ENCODE data around the gene SV2B. TPM values are rescaled to one million over a fixed set of nuclear protein-coding genes. Genes with fewer than 3 reads are reported as not detected.

The SV2B gene
- total RNA-seq, 2 donors from 2014 or later = not detected

DNA sequence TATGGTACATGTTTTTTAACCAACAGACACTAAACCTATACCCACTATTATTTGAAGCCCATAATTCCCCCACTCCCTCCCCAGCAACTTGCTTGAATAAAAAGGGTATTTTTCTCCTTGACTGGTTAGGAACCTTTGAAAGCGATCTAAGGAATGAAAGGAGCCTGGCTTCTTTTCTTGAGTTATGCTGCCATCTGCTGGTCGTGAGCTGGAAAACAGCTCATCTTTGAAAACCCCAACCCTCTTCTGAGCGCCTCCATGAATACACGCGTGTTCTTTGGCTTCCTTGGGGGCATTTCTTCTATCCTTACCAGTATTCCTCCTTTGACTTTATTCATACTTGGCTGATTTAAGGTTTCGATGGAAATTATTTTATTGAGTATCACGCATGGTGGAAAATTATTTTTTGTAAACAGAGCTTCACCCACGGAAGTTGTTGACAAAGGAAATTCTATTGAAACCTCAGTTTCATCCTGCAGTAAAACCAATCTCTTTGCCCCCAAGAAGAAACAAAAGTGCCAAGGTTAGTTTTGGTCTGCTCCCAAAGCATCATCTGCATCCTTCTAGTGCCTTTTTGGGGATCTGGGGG lies 171.6 kb downstream of the SV2B start:
- no peak overlapping the region for H3K27ac Mint-ChIP-seq
- DNase-seq (ENCODE audit: low spot score) = peak; percentile 67

GRCh38 chr15:91275844-91276243 lies 175.8 kb downstream of the SV2B start:
- DNase-seq (ENCODE audit: low spot score) (no peak), ATAC-seq (no peak)
- peaks cover 0 to 3% of the 10 kb centered on the region in 2 donors for H3K4me1 Mint-ChIP-seq (ENCODE audit: low read depth in 2 of 2)
- no peak overlapping the region for H3K27ac Mint-ChIP-seq
- peaks cover 6% of the 10 kb centered on the region for H3K36me3 Mint-ChIP-seq
- H3K4me3 Mint-ChIP-seq = no peak overlapping the region
- H3K27me3 Mint-ChIP-seq = peaks cover 24 to 41% of the 10 kb centered on the region in 2 donors
- H3K9me3 Mint-ChIP-seq = no peaks in the 10 kb centered on the region

More for the DNA sequence above, 171.6 kb downstream of the SV2B start:
- no peak overlapping the region for H3K4me3 Mint-ChIP-seq
- peaks cover 0 to 3% of the 10 kb centered on the region in 2 donors for H3K4me1 Mint-ChIP-seq (ENCODE audit: low read depth in 2 of 2)
- H3K9me3 Mint-ChIP-seq = no peaks in the 10 kb centered on the region
- peaks cover 39 to 40% of the 10 kb centered on the region in 2 donors for H3K27me3 Mint-ChIP-seq
- no peak for ATAC-seq
- H3K36me3 Mint-ChIP-seq = peaks cover 6% of the 10 kb centered on the region

DNA sequence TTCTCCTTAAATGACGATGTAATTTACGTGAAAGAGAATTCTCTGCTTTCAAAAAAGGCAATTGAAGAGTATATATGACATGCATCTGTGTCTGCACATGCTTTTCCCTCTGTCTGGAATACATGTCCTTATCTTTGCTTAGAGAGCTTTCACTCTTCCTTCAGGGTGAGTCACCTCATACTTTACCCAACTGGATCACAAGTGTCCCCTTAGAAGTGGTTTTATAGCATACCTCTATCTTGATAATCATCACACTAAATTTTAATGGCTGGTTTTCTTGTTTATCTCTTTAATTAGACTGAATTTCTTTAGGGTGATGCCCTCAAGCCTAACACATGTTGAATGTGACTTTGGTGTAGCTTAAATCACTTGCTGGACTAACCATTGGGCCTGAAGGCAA lies 178.9 kb downstream of the SV2B start:
- no peak overlapping the region for H3K4me3 Mint-ChIP-seq
- peaks cover 16 to 39% of the 10 kb centered on the region in 2 donors for H3K27me3 Mint-ChIP-seq
- H3K36me3 Mint-ChIP-seq = peaks cover 6% of the 10 kb centered on the region
- no peak overlapping the region for H3K27ac Mint-ChIP-seq
- H3K4me1 Mint-ChIP-seq (ENCODE audit: low read depth in 2 of 2) = no peaks in the 10 kb centered on the region
- no peaks in the 10 kb centered on the region for H3K9me3 Mint-ChIP-seq
- no peak for DNase-seq (ENCODE audit: low spot score)
- no peak for ATAC-seq

DNA sequence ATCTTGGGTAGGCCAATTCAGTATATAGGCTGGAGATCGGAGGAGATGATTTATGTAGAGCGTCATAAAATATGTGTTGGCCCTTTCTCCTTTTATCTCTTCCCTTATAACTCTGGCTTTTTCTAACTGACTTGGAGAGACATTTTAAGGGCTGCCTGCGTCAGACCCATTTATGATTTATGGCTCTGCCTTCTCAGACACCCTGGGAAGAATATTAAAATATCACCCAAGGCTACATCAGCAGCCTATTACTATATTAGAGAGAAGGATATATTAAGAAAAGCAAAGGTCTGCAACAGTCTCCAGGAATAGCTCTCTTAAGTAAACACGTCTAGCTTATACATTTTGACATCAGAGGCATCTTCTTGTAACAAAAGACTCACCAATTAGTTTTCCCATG lies 179.4 kb downstream of the SV2B start:
- DNase-seq (ENCODE audit: low spot score) = no peak
- H3K27ac Mint-ChIP-seq = no peak overlapping the region
- peaks cover 6% of the 10 kb centered on the region for H3K36me3 Mint-ChIP-seq
- no peak overlapping the region for H3K4me3 Mint-ChIP-seq
- H3K9me3 Mint-ChIP-seq = no peaks in the 10 kb centered on the region
- H3K27me3 Mint-ChIP-seq = peaks cover 16 to 37% of the 10 kb centered on the region in 2 donors
- no peaks in the 10 kb centered on the region for H3K4me1 Mint-ChIP-seq (ENCODE audit: low read depth in 2 of 2)
- ATAC-seq = no peak

GRCh38 chr15:91281947-91282346 lies 181.9 kb downstream of the SV2B start:
- Mint-ChIP-seq H3K4me1 (ENCODE audit: low read depth in 2 of 2) (no peaks in the 10 kb centered on the region), H3K9me3 (no peaks in the 10 kb centered on the region), H3K36me3 (no peaks in the 10 kb centered on the region), H3K4me3 (no peak overlapping the region), H3K27me3 (peaks cover 6 to 23% of the 10 kb centered on the region in 2 donors), H3K27ac (no peak overlapping the region)
- ATAC-seq = no peak
- DNase-seq (ENCODE audit: low spot score) = no peak

DNA sequence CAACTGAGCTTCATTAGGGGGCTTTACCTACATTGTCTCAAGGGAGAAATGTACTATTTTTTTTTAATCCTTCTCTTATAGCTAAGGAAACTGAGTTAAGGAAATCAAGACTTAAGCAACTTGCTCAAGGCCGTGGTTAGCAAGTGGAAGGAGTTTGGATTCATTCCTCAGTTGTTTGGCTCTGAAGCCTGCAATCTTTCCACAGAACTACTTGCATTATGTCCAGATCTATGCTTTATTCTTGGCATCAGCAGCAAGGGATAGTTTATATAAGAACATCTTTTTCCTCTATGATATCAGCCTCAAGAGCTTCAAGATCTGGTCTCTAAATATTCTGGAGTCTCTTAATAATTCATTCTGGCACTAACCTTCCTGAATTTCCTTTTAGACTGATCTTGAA lies 182.4 kb downstream of the SV2B start:
- no peak overlapping the region for H3K4me3 Mint-ChIP-seq
- H3K4me1 Mint-ChIP-seq (ENCODE audit: low read depth in 2 of 2) = no peaks in the 10 kb centered on the region
- DNase-seq (ENCODE audit: low spot score) = no peak
- no peak overlapping the region for H3K27ac Mint-ChIP-seq
- H3K9me3 Mint-ChIP-seq = no peaks in the 10 kb centered on the region
- no peak for ATAC-seq
- H3K36me3 Mint-ChIP-seq = no peaks in the 10 kb centered on the region
- peaks cover 6 to 17% of the 10 kb centered on the region in 2 donors for H3K27me3 Mint-ChIP-seq

DNA sequence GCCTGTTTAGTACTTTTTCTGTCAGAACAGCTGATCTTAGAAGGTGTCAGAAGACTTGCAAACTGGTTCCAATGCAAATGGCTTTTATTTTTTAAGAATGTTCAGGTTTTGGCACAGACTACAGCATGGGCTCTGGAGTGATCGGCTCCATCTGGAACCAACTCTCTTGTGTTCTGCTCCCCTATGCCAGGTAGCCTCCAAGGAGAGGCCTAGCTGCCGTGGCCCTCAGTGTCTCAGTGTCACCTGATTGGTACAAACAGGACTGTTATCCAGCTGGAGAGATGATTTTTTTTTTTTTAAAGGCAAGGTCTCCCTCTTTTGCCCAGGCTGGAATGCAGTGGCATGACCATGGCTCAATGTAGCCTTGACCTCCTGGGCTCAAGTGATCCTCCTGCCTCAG lies 183.1 kb downstream of the SV2B start:
- H3K27ac Mint-ChIP-seq = no peak overlapping the region

DNA sequence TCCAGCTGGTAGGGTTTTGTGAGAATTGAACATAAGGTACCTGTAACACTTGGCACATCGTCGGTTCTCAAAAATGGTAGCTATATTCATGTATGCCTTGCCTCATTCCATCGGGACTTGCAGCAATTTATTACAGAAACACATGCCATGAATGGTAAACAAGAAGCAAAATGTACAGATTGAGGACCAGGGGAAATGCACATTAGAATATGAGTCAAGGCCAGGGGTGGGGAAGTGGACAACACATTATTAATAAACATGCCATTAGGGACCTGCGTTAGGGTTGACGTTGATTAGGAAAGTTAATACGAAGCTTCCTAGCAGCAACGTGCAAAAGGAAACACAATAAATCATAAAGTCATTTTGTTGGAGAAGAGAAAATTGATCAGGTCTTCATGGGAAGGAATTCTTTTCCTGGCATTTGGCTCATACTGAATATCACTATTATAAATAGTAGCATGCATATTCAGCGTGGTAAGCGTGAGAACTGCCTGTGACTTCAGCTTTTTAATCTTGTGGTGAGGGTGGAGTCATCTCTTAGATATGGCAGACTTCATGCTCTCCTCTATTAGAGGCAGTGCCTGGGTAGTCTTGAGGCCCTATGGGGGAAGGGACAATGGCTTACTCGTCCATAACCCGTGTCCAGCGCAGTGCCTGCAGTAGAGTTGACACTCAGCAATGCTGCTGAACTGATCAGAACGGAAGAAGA lies 184.9 kb downstream of the SV2B start:
- H3K4me1 Mint-ChIP-seq (ENCODE audit: low read depth in 2 of 2) = no peaks in the 10 kb centered on the region
- H3K27ac Mint-ChIP-seq = no peak overlapping the region
- H3K9me3 Mint-ChIP-seq = no peaks in the 10 kb centered on the region
- DNase-seq (ENCODE audit: low spot score) (no peak), ATAC-seq (no peak)
- H3K4me3 Mint-ChIP-seq = no peak overlapping the region
- H3K27me3 Mint-ChIP-seq = peaks cover 9 to 17% of the 10 kb centered on the region in 2 donors
- no peaks in the 10 kb centered on the region for H3K36me3 Mint-ChIP-seq

More for the DNA sequence above, 183.1 kb downstream of the SV2B start:
- H3K9me3 Mint-ChIP-seq = no peaks in the 10 kb centered on the region
- no peak for ATAC-seq
- H3K36me3 Mint-ChIP-seq = no peaks in the 10 kb centered on the region
- H3K27me3 Mint-ChIP-seq = peaks cover 6 to 13% of the 10 kb centered on the region in 2 donors
- no peak overlapping the region for H3K4me3 Mint-ChIP-seq
- no peaks in the 10 kb centered on the region for H3K4me1 Mint-ChIP-seq (ENCODE audit: low read depth in 2 of 2)
- DNase-seq (ENCODE audit: low spot score) = no peak

DNA sequence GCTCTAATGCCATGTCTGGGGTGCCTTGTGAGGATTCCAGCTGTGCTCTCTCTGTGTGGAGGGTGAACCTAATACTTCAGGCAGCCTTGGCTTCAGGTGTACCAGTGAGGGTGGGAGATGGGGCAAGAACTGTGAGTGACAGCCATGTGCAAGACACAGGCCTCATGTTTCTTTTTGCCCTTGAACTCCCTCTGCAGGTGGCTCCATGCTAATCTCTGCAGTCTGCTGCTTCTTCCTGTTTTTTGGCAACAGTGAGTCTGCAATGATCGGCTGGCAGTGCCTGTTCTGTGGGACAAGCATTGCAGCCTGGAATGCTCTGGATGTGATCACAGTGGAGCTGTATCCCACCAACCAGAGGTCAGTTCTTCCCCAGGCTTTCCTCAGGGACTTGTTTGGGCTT lies 189.3 kb downstream of the SV2B start:
- ATAC-seq (no peak), DNase-seq (ENCODE audit: low spot score) (no peak)
- Mint-ChIP-seq H3K36me3 (no peaks in the 10 kb centered on the region), H3K27ac (no peak overlapping the region), H3K9me3 (no peaks in the 10 kb centered on the region), H3K4me1 (ENCODE audit: low read depth in 2 of 2) (no peaks in the 10 kb centered on the region), H3K4me3 (no peak overlapping the region), H3K27me3 (peaks cover 7 to 8% of the 10 kb centered on the region in 2 donors)

DNA sequence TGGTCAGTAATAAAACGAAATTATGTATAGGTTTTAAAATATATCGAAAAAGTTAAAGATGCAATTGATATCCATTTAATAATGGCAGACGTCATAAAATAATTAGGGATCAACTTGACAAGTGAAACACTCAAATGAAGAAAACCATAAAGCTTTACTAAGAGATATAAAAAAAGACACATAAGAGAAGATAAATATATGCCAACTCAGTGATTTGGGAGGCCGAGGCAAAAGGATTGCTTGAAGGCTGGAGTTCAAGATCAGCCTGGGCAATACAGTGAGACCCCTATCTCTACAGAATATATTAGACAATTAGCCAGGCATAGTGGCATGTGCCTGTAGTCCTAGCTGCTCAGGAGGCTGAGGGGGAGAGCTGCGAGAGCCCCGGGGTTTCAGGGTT lies 190.5 kb downstream of the SV2B start:
- ATAC-seq (no peak), DNase-seq (ENCODE audit: low spot score) (no peak)
- H3K27ac Mint-ChIP-seq = no peak overlapping the region
- no peaks in the 10 kb centered on the region for H3K36me3 Mint-ChIP-seq
- H3K9me3 Mint-ChIP-seq = no peaks in the 10 kb centered on the region
- no peak overlapping the region for H3K4me3 Mint-ChIP-seq
- H3K4me1 Mint-ChIP-seq (ENCODE audit: low read depth in 2 of 2) = no peaks in the 10 kb centered on the region
- peaks cover 12 to 14% of the 10 kb centered on the region in 2 donors for H3K27me3 Mint-ChIP-seq

DNA sequence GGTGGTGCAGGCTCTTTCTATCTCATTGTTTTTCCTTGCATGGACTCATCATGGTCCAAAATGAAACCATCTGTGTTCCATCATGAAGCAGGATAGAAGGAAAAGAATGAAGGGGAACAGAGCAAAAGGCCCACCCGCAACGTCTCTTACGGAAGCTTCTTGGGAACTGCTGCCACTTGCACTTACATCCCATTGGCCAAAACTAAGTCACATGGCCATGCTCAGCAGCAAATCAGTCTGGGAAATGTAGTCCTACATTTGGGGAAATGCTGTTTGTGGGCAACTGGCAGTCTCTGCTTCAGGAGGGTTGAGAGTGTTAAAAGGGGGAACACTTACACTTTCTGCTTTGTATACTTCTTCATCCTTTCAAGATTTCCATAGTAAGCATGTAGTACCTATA lies 191.6 kb downstream of the SV2B start:
- peaks cover 14 to 19% of the 10 kb centered on the region in 2 donors for H3K27me3 Mint-ChIP-seq

GRCh38 chr15:91294344-91294743 lies 194.3 kb downstream of the SV2B start:
- no peak overlapping the region for H3K27ac Mint-ChIP-seq
- no peak for DNase-seq (ENCODE audit: low spot score)
- H3K9me3 Mint-ChIP-seq = no peaks in the 10 kb centered on the region
- no peaks in the 10 kb centered on the region for H3K36me3 Mint-ChIP-seq
- no peaks in the 10 kb centered on the region for H3K4me1 Mint-ChIP-seq (ENCODE audit: low read depth in 2 of 2)
- H3K27me3 Mint-ChIP-seq = peaks cover 27 to 38% of the 10 kb centered on the region in 2 donors
- no peak overlapping the region for H3K4me3 Mint-ChIP-seq
- no peak for ATAC-seq

More for the DNA sequence above, 191.6 kb downstream of the SV2B start:
- H3K36me3 Mint-ChIP-seq = no peaks in the 10 kb centered on the region
- H3K4me1 Mint-ChIP-seq (ENCODE audit: low read depth in 2 of 2) = no peaks in the 10 kb centered on the region
- no peak overlapping the region for H3K27ac Mint-ChIP-seq
- no peak overlapping the region for H3K4me3 Mint-ChIP-seq
- DNase-seq (ENCODE audit: low spot score) (no peak), ATAC-seq (peak in 1 of 2 donors; percentile 48)
- no peaks in the 10 kb centered on the region for H3K9me3 Mint-ChIP-seq

DNA sequence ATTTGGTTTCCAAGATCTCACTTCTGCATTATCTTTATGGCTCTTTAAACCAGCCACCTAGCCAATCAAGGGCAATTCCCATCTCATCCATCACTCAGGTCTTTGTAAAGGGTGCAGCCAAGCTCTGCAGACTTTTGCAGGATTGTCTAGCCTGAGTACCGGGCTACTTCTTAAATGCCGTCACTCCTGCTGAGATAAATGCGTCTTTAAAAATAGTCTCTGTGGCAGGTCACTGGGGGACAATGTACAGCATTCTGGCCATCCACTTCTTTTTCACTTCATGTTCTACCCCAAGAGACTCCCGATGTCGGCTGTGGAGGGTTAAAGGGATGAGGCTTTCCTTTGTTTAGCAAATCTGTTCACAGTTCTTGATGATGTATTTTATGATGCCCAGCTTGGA lies 194.7 kb downstream of the SV2B start:
- H3K4me3 Mint-ChIP-seq = no peak overlapping the region
- no peak overlapping the region for H3K27ac Mint-ChIP-seq
- no peaks in the 10 kb centered on the region for H3K36me3 Mint-ChIP-seq
- ATAC-seq (no peak), DNase-seq (ENCODE audit: low spot score) (no peak)
- peaks cover 25 to 35% of the 10 kb centered on the region in 2 donors for H3K27me3 Mint-ChIP-seq
- no peaks in the 10 kb centered on the region for H3K9me3 Mint-ChIP-seq
- no peaks in the 10 kb centered on the region for H3K4me1 Mint-ChIP-seq (ENCODE audit: low read depth in 2 of 2)

DNA sequence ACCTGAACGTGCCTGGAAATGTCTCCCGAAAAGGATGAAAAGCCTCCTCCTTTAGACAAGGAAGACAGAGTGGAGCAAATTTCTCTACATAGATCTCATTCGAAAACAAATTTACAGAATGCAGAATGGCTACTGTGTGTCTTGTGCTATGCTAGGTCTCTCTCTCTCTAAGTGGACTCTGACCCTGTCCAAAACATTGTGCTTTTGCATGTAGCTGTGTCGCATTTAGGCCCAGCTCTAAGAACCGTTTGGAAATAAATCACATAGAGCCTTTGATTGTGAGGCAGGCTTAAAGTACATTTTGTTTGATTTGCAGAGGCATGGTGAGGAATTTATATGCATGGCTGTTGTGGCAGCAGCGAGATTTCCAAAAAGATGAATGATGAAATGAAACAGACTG lies 198.0 kb downstream of the SV2B start:
- no peaks in the 10 kb centered on the region for H3K9me3 Mint-ChIP-seq
- no peak for ATAC-seq
- no peak for DNase-seq (ENCODE audit: low spot score)
- H3K4me3 Mint-ChIP-seq = no peak overlapping the region
- H3K27me3 Mint-ChIP-seq = peaks cover 35 to 57% of the 10 kb centered on the region in 2 donors
- no peak overlapping the region for H3K27ac Mint-ChIP-seq
- no peaks in the 10 kb centered on the region for H3K36me3 Mint-ChIP-seq
- H3K4me1 Mint-ChIP-seq (ENCODE audit: low read depth in 2 of 2) = peaks cover 0 to 3% of the 10 kb centered on the region in 2 donors

Measured in natural killer cell treated with Interleukin-12 subunit alpha and Interleukin-12 subunit beta and Interleukin-15 and Interleukin-18, amount 100 ng/mL, for 72 hours (primary cell).